Esophagus muscularis mucosa (tissue), 4 donors: ENCODE data around the gene MAGEE1. TPM values are rescaled to one million over a fixed set of nuclear protein-coding genes. Genes with fewer than 3 reads are reported as not detected.

Experiments used
- DNase-seq: peaks from one replicate; pipeline ENCODE4 v3.0.0-alpha.2; 2017; ENCODE audit errors: extremely low spot score
- H3K27ac ChIP-seq, 4 donors: fragments of 200-600 bp; sonication (generic); replicated peaks in 1 of 4; 1 replicate in 3 of 4; 2 replicates in 1 of 4; pipeline ENCODE4 v1.5.1; 2016 to 2019; ENCODE audit warnings: mild to moderate bottlenecking in 1 of 4
- H3K27me3 ChIP-seq, 4 donors: fragments of 200-600 bp; sonication (generic); one replicate each; pipeline versions ENCODE4 v1.5.1 to v1.6.0; 2016 to 2019
- H3K36me3 ChIP-seq, 4 donors: fragments of 200-600 bp; sonication (generic); one replicate each; pipeline ENCODE4 v1.5.1; 2016 to 2019
- H3K4me1 ChIP-seq, 4 donors: fragments of 200-600 bp; sonication (generic); one replicate each; pipeline ENCODE4 v1.5.1; 2016 to 2019
- H3K4me3 ChIP-seq, 4 donors: fragments of 200-600 bp; sonication (generic); 1 replicate in 2 of 4; 2 replicates in 2 of 4; pipeline ENCODE4 v1.5.1; 2016 to 2019; ENCODE audit warnings: mild to moderate bottlenecking in 4 of 4, moderate library complexity in 1 of 4
- H3K9me3 ChIP-seq, 4 donors: fragments of 200-600 bp; sonication (generic); 1 replicate in 3 of 4; 2 replicates in 1 of 4; pipeline ENCODE4 v1.5.1; 2016 to 2019
- CTCF ChIP-seq, 3 experiments: fragments of 200-600 bp in 2 of 3; fragments of 450-650 bp in 1 of 3; sonication (generic) in 2 of 3; IDR thresholded peaks; one replicate each; pipeline ENCODE4 v1.5.1; 2017 to 2019; ENCODE audit warnings: antibody characterized with exemption in 3 of 3, mild to moderate bottlenecking in 2 of 3, moderate library complexity in 1 of 3
- EP300 ChIP-seq: sonication (generic); formaldehyde crosslinking; IDR thresholded peaks from one replicate; pipeline ENCODE4 v1.6.1; 2017; ENCODE audit warnings: antibody characterized with exemption
- POLR2A ChIP-seq: fragments of 450-650 bp; IDR thresholded peaks from one replicate; pipeline ENCODE4 v1.6.1; 2017; ENCODE audit warnings: antibody characterized with exemption, moderate library complexity, mild to moderate bottlenecking, low read depth
- POLR2AphosphoS5 ChIP-seq, 2 donors: sonication (generic); formaldehyde crosslinking; IDR thresholded peaks; one replicate each; pipeline ENCODE4 v1.6.1; 2017; ENCODE audit warnings: antibody characterized with exemption in 2 of 2
- WGBS: methylation state at CpG from one replicate; pipeline ENCODE4 v1.1.5; 2018; 5-methylcytosine and 5-hydroxymethylcytosine counted together
- intact Hi-C: fragments of 100-400 bp; cut with DNase I; formaldehyde crosslinking; loops from one replicate; pipeline ENCODE4 v1.15.1; 2023
- total RNA-seq, 4 donors: library from RNA; depleted of rRNA; stranded (reverse); fragments of >200 nt; gene quantifications; one replicate each; pipeline versions ENCODE4 v1.1.0 to v1.2.1, GENCODE V29; 2016

The MAGEE1 gene
- total RNA-seq, 4 donors from 2014 or later: 1.5 to 4.6 (median 2.9) TPM

- peak overlapping the region; percentile 64 to 73 (median 69) for H3K4me3 ChIP-seq
- TF ChIP-seq POLR2A (no peak), POLR2AphosphoS5 (IDR thresholded peaks at IDR 0.05) (no peak), CTCF (IDR thresholded peaks at IDR 0.05) (no peak), EP300 (no peak)
- no peaks in the 10 kb centered on the region for H3K36me3 ChIP-seq
- H3K4me1 ChIP-seq: peaks cover 6 to 22% (median 9%) of the 10 kb centered on the region in 4 donors
- DNase-seq: no peak
- H3K9me3 ChIP-seq: no peaks in the 10 kb centered on the region
- no peaks in the 10 kb centered on the region for H3K27me3 ChIP-seq
- peak overlapping the region; percentile 56 to 70 (median 61) for H3K27ac ChIP-seq
- 60% methylated on average over 23 of the region's 60 CpGs for WGBS
- intact Hi-C loops: no loop called here
These were observed 977 bp downstream of the MAGEE1 start for GRCh38 chrX:76428243-76429130.

GRCh38 chrX:76433219-76433618 lies 5.7 kb downstream of the MAGEE1 start:
- Histone ChIP-seq H3K9me3 (no peaks in the 10 kb centered on the region), H3K4me3 (no peak overlapping the region), H3K36me3 (no peaks in the 10 kb centered on the region), H3K27me3 (no peaks in the 10 kb centered on the region), H3K27ac (no peak overlapping the region), H3K4me1 (peaks cover 0 to 17% (median 9%) of the 10 kb centered on the region in 4 donors)
- intact Hi-C loops: no loop called here
- TF ChIP-seq POLR2A (no peak), CTCF (IDR thresholded peaks at IDR 0.05) (no peak), EP300 (no peak), POLR2AphosphoS5 (IDR thresholded peaks at IDR 0.05) (no peak)
- DNase-seq: no peak
- 35% methylated on average over 1 of the region's 1 CpG for WGBS

- no peaks in the 10 kb centered on the region for H3K36me3 ChIP-seq
- H3K9me3 ChIP-seq: no peaks in the 10 kb centered on the region
- DNase-seq: no peak
- H3K27ac ChIP-seq: no peak overlapping the region
- WGBS: 68% methylated on average over 3 of the region's 3 CpGs
- intact Hi-C loops: no loop called here
- no peaks in the 10 kb centered on the region for H3K27me3 ChIP-seq
- no peak overlapping the region for H3K4me3 ChIP-seq
- TF ChIP-seq CTCF (IDR thresholded peaks at IDR 0.05) (no peak), POLR2AphosphoS5 (IDR thresholded peaks at IDR 0.05) (no peak), POLR2A (no peak), EP300 (no peak)
- H3K4me1 ChIP-seq: peaks cover 0 to 7% (median under 1%) of the 10 kb centered on the region in 4 donors
These were observed 6.7 kb downstream of the MAGEE1 start for GRCh38 chrX:76434103-76434741.

- Histone ChIP-seq H3K4me3 (no peak overlapping the region), H3K9me3 (peaks cover 0 to 9% (median 2%) of the 10 kb centered on the region in 4 donors), H3K27me3 (no peaks in the 10 kb centered on the region), H3K4me1 (no peaks in the 10 kb centered on the region), H3K27ac (no peak overlapping the region), H3K36me3 (no peaks in the 10 kb centered on the region)
- TF ChIP-seq POLR2AphosphoS5 (IDR thresholded peaks at IDR 0.05): no peak
- TF ChIP-seq EP300: no peak
- no peak for TF ChIP-seq POLR2A
- TF ChIP-seq CTCF (IDR thresholded peaks at IDR 0.05): no peak
- intact Hi-C loops: no loop called here
- no peak for DNase-seq
These were observed 11.7 kb downstream of the MAGEE1 start for GRCh38 chrX:76439188-76439587.
